Suppressor macrophage treated with lipopolysaccharide for 1 hour (primary cell): ENCODE measurements around the gene CHST6.
A peak's percentile ranks its signal among the peaks of the same experiment; 100 is the strongest.
"Not testable (repeated sequence)": the region's sequence is repeated elsewhere in the genome, so short reads cannot be mapped to it uniquely, and the experiment has no call there.

Experiments
- DNase-seq, 3 donors: peaks; one replicate each; pipeline ENCODE4 v3.0.0-alpha.2; 2020 to 2022

The CHST6 gene

GRCh38 chr16:75433732-75434413, 61.4 kb downstream of the CHST6 start:
- DNase-seq, result peak; percentile 85 to 94 (median 88)

DNA sequence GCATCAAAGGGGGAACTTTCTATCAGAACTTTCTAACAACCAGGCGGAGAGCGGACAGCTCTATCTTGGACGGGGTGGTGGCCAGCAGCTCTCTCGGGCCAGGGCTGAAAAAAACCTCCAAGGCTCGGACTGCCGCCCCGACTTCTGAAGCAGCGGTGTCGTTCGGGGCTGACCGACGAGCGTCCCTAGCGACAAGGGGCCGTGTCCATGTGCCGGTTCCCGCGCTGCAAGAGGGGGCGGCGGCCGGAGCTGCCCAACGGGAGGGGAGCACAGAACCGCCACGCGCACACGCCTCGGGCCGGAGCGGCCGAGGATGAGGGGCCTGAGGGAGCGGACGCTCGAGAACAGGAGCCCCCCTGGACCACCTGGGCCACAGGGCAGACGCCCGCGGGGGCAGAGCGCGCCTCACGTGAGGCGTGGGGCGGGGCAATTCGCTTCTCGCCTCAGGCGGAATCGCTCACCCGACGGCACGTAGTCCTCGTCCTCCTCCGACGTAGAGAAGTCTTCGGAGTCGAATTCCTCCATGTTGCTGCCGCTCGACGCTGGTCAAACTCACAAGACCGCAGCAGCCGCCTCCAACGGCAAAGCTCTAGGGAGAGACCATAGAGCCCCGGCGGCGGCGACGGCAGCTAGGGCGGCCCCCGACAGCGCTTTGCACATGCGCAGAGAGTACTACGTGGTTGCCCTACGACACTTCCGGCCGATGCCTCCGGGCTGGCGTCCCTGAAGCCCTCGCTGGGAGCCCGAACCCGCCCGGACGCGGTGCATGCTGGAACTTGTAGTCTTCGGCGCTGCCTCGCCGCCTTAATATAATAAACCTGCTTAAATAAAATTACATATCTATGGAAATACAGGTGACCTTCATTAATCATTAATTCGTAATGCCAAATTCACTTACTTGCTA, 62.2 kb downstream of the CHST6 start, which contains the start of gene CFDP1:
Gene CFDP1 (minus strand): TSS at position 676 of the 904 bp plus-strand sequence. CDS start 151 bp downstream, at position 525.
- peak; percentile 98 to 99 (median 98) for DNase-seq

- DNase-seq, result no peak
Observed at GRCh38 chr16:75429621-75430403, 65.4 kb downstream of the CHST6 start.

DNA sequence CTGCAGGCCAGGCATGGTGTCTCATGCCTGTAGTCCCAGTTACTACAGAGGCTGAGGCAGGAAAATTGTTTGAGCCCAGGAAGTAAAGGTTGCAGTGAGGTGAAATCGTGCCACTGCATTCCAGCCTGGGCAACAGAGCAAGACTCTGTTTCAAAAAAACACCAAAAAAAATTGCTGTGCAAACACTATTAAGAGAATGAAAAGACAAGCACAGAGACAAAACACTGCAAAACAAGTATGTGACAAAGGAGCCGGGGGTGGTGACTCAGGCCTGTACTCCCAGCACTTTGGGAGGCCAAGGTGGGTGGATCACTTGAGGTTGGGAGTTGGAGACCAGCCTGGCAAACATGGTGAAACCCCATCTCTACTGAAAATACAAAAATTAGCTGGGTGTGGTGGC, 68.7 kb downstream of the CHST6 start:
- not testable (repeated sequence) for DNase-seq

- not testable (repeated sequence) for DNase-seq
Observed at GRCh38 chr16:75424105-75424762, 71.0 kb downstream of the CHST6 start.

- no peak for DNase-seq
Observed at GRCh38 chr16:75423723-75424104, 71.5 kb downstream of the CHST6 start.
